GM19023 (cell line): ENCODE data around the gene AK5.

ENCODE experiments used
- ATAC-seq: cut with Tn5 transposase; IDR thresholded peaks from one replicate; pipeline ENCODE4 v1.9.1; 2021; ENCODE audit warnings: mild to moderate bottlenecking, moderate library complexity; ENCODE audit not compliant: unreplicated experiment

The AK5 gene, protein sequence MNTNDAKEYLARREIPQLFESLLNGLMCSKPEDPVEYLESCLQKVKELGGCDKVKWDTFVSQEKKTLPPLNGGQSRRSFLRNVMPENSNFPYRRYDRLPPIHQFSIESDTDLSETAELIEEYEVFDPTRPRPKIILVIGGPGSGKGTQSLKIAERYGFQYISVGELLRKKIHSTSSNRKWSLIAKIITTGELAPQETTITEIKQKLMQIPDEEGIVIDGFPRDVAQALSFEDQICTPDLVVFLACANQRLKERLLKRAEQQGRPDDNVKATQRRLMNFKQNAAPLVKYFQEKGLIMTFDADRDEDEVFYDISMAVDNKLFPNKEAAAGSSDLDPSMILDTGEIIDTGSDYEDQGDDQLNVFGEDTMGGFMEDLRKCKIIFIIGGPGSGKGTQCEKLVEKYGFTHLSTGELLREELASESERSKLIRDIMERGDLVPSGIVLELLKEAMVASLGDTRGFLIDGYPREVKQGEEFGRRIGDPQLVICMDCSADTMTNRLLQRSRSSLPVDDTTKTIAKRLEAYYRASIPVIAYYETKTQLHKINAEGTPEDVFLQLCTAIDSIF

DNA sequence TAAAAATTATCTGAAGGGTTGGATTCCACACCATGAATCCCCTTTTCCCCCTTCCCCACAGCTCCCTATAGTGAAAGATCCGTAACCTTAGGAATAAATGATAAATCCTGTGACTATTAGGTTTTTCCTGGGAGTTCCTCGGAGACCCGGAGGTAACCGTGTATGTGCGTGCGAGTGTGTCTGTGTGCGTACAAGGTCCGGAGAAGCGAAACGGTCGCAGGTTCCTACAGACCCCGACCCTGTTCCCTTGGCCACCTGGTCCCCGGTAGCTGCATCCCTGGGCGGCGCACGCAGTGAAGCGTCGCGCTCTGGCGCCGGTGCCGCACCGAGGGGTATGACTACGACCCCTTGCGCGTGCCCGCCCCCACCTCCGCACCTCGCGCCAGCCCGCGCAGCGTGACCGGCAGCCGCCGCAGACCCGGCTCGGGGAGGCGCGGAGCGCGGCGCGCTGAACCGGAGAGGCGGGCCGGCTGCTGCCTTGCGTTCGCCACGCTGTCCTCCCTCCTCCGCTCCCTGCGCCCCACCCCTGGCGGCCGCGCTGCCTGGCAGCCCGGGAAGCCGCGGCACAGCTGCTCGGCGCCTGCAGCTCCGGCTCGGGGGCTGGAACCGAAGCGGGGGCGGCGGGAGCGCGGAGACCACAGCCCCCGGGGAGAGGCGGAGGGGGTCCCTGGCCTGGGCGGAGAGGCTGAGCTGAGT, at the start of gene AK5:
AK5 (plus strand) TSS at position 529 of the 696 bp plus-strand sequence. CDS start 295 bp downstream, outside the sequence.
- peak; percentile 38 for ATAC-seq

- no peak for ATAC-seq
Observed at GRCh38 chr1:77232829-77233228, 49.0 kb upstream of the AK5 start.

- no peak for ATAC-seq
Observed at GRCh38 chr1:77234096-77234495, 47.7 kb upstream of the AK5 start.

DNA sequence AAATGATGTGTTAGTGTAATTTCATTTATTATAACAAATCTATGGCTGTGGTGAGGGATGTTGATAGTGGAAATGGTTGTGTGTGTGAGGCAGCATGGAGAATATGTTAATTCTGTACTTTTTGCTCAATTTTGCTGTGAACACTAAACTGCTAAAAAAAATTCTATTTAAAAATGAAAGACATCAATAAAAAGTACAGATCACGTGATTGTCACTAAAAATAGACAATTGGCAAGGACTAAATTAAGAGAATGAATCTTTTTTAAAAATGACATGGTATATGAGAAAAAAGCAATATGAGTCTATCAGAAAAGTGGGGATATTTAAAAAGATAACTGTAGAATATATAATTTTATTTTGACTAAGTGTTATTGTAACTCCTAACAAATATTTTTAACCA, 46.9 kb upstream of the AK5 start:
- no peak for ATAC-seq

DNA sequence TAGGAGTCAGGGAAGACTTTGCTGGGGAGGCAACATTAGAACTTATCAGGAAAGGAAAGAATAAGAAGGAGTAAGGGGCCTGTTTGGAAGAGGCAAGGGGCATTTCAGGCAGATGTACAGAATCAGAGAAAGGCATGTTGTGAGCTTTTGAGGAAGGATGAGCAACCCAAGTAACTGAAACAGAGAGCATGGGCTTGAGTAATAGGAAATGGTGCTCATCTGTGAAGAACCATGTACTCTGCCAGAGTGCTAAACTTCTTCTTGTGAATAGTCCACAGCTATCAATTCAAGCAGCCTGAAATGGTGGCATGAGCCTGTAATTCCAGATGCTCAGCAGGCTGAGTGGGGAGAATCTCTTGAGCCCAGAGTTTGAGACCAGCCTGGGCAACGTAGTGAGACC, 43.4 kb upstream of the AK5 start:
- no peak for ATAC-seq

GRCh38 chr1:77239311-77239710, 42.5 kb upstream of the AK5 start:
- no peak for ATAC-seq

GRCh38 chr1:77245830-77246229, 36.0 kb upstream of the AK5 start:
- ATAC-seq: no peak

DNA sequence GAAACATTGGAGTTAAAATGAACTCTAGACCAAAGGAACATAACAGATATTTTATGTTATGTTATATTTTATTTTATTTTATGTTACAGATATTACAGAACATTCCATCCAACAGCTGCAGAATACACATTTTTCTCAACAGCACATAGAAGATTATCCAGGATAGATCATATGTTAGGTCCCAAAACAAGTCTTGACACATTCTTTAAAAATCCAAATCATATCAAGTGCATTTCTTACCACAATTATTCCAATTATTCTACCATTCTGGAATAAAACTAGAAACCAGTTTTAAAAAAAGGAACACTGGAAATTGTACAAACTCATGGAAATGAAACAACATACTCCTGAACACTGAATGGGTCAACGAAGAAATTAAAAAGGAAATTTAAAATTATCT, 31.7 kb upstream of the AK5 start:
- no peak for ATAC-seq

DNA sequence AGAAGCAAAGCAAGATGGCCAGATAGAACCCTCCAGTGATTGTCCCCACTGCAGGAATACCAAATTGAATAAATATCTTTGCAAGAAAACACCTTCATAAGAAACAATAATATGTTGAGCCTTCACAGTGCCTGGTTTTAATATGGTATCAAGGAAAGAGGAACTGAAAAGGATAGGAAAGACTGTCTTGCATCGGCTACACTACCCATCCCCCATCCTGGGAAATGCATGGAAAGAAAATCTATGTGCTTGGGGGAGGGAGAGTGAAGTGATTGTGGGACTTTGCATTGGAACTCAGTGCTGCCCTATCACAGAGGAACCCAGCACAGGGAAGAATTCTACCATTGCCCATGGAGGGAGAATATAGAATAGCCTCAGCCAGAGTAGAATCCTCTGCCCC, 28.6 kb upstream of the AK5 start:
- no peak for ATAC-seq

DNA sequence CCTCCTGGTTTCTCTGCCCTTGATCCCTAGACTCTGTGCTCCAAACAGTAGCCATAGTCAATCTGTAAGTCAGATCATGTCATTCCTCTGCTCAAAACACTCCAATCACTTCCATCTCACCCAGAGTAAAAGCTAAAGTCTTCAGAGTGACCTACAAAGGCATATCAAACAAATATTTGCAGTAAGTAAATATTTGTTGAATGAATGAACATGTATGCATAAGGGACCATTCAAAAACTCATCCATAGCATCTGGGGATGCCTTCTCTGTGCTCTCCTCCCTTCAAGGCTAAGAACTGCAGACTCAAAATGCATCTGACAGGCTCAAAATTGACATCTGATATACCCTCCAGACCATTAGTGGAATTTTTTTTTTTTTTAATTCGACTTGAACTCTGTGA, 18.1 kb upstream of the AK5 start:
- no peak for ATAC-seq

- ATAC-seq: no peak
Observed at GRCh38 chr1:77265180-77265579, 16.6 kb upstream of the AK5 start.

GRCh38 chr1:77267035-77267434, 14.8 kb upstream of the AK5 start:
- ATAC-seq: no peak

GRCh38 chr1:77271852-77272580, 9.8 kb upstream of the AK5 start:
- no peak for ATAC-seq

GRCh38 chr1:77273891-77274290, 7.9 kb upstream of the AK5 start:
- ATAC-seq: no peak

DNA sequence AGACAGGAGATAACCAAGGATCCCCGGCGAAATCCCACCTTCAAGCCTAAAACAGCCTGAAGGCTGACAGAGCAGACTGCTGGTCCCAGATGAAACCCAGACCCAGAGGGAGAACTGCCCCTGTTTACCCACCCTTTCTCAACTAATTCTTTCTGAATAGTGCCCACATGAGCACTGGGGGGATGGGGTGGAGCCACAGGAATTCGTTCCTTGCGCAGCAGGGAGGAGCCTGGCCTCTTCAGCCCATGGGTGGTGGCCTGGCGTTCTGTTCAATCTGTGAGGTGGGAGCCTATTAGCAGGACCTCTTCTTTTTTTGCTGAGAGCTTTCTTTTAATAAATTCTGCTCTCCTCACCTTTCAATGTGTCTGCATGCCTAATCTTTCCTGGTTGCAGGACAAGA, 6.6 kb upstream of the AK5 start:
- no peak for ATAC-seq

GRCh38 chr1:77276941-77277340, 4.9 kb upstream of the AK5 start:
- no peak for ATAC-seq

- no peak for ATAC-seq
Observed at GRCh38 chr1:77279929-77280328, 1.9 kb upstream of the AK5 start.

DNA sequence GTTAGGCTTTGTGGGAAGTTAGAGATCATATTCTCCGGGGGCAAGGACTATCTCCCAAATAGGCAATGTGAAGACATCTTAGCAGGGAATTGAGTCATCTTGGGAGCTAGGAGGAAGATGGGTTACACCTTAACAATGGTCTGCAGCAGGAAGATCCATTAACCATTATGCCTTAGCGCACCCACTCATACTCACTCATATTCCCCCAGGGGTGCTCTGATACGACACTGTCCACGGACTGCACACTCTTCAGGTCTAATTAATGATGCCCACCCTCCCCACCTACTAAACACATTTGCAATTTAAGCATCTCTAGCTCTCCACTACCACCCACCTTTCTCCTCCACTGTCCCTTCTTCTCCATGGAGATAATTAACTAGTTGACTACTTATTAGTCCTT, 857 bp upstream of the AK5 start:
- ATAC-seq: no peak

DNA sequence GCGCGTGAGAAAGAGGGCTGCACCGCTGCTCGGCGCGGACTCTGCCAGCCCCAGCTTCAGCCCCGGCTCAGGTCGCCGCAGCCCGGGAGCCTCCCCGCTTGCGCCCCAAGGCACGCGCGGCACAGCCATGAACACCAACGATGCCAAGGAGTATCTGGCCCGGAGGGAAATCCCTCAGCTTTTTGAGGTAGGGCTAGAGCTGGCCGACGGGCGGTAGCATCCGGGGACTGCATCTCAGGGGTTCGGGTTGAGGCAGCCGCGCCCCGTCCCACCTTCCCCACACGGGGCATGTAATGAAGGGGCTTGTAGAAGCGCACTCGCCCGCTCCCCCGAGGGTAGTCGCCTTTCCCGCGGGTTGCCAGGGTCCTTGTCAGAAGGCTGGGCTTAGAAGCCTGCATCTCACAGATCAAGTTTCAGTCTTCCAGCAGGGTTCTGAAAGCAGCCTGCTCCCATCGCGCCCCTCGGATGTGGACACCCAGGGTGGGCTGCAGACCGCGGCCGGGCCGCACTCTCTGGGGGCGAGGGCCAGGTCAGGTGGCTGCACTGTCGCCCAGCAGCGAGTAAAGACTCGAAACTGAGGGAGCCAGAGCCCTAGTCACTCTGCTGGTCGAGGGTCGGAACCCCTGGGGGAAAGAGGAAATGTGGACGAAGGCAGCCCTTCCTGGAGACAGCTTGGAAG, 507 bp downstream of the AK5 start:
- ATAC-seq: peak; percentile 41

DNA sequence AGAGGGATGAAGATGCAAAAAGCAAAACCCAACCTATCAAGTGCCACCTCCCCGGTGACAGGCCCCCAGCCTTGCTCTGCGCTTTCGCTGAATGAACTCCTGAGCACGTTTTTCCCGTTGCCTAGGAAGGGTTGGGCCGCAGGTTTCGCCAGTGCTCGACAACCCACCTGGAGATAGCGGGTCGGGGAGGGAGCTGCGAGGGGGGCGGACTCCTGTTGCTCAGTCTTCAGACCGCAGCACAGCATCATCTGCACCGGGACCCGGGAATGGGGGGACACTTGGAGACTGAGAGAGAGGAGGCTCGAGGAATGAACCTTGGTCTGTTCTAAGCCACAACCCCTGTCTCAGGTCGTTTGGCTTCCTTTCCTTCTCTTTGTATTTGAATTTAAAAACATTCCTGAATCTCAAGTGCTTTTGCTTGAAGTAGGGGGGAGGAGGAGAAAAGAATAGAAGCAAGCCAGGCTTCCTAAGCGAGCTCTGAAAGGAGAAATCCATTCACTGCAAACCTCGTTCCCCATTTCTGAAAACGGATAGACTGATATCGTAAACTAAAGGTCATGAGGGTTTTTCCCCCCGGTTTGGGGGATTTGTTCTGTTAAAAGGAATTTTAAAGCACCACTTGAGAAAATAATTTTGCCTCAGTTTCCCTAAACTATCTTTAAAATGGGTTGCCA, 1.2 kb downstream of the AK5 start:
- no peak for ATAC-seq
